Mucosa of stomach (tissue), 1 donor: Measurements from ENCODE around the gene NTM.

Experiments
- H3K27me3 ChIP-seq: one replicate; pipeline ENCODE4 v1.7.0; 2013; ENCODE audit warnings: mild to moderate bottlenecking, low read length; ENCODE audit not compliant: control insufficient read depth, insufficient read depth
- H3K36me3 ChIP-seq: one replicate; pipeline ENCODE4 v1.7.0; 2013; ENCODE audit warnings: low read length; ENCODE audit not compliant: control insufficient read depth, insufficient read depth
- H3K4me1 ChIP-seq: one replicate; pipeline ENCODE4 v1.7.0; 2013; ENCODE audit warnings: mild to moderate bottlenecking, low read length; ENCODE audit not compliant: control insufficient read depth, insufficient read depth
- H3K4me3 ChIP-seq: one replicate; pipeline ENCODE4 v1.7.0; 2013; ENCODE audit warnings: low read length
- H3K9ac ChIP-seq: one replicate; pipeline ENCODE4 v1.7.0; 2013; ENCODE audit warnings: mild to moderate bottlenecking, low read length, moderate library complexity
- H3K9me3 ChIP-seq: one replicate; pipeline ENCODE4 v1.7.0; 2013; ENCODE audit warnings: mild to moderate bottlenecking, low read length, moderate library complexity; ENCODE audit not compliant: control insufficient read depth
- donor health status: Pancreatic carcinoma.

The NTM gene

DNA sequence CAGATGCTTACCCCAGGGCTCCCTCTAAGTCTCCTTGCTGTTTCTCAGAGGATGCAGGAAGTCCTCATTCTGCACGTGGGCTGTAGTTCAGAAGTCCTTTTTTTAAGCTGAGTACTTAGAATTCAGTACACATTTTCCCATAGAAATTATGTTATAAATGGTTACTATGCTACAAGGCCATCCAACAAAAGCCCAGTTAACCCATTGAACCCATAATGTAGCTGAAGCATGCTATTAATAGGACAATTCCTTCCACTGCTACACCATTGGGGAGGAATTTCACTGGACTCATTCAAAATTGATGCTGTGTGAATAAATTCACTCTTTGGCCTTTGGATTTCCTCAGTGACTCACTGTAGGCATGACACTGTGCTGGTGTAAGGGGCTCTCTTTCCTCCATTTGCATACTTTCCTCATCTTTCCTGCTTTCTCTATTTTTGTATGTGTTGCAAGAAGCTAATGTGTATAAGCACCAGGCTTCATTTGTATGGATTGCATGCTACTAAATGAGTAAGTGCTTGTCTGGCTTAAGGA, 148.0 kb downstream of the NTM start:
- Histone ChIP-seq H3K36me3 (no peaks in the 10 kb centered on the region), H3K27me3 (no peaks in the 10 kb centered on the region), H3K4me3 (no peak overlapping the region), H3K4me1 (no peaks in the 10 kb centered on the region), H3K9me3 (no peaks in the 10 kb centered on the region), H3K9ac (no peak overlapping the region)

DNA sequence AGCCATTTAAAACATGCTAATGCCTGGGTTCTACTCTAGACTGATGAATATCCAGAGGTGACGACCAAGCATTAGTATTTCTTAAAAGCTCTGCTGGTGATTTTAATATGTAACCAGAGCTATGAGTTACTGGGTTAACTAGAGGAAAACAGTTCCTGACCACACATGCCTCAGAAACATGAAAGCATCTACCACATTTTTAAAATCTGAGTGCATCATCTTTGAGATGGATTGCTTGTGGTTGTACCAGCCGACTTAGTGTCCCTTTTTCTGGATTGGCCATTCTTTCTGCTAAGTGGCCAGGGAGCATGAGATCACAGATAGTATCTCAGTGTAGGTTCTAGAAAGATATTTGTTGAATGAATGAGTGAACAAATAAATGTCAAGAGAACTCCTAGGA, 152.4 kb downstream of the NTM start:
- H3K27me3 ChIP-seq = no peaks in the 10 kb centered on the region
- no peaks in the 10 kb centered on the region for H3K9me3 ChIP-seq
- H3K4me3 ChIP-seq = no peak overlapping the region
- no peak overlapping the region for H3K9ac ChIP-seq
- H3K36me3 ChIP-seq = no peaks in the 10 kb centered on the region
- H3K4me1 ChIP-seq = no peaks in the 10 kb centered on the region

DNA sequence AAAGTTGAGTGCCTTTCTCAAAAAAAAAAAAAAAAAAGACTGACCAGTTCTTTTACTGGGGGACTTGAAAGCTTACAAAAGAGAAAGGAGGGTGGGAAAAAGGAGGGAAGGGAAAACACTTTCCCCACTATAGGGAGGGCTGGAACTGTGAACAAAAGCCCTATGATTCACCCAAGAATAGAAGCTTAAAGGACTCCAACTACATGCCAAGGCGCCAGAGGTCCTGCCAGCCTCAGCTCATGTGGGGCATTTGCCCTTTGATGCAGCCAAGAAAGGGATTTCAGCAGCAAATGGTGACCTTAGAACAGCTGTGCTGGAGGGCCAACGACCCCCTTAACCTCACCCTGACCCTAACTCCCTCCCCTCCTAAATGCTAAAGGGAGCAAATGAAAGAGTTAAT, 160.0 kb downstream of the NTM start:
- Histone ChIP-seq H3K36me3 (no peaks in the 10 kb centered on the region), H3K27me3 (no peaks in the 10 kb centered on the region), H3K4me3 (no peak overlapping the region), H3K9ac (no peak overlapping the region), H3K9me3 (no peaks in the 10 kb centered on the region), H3K4me1 (no peaks in the 10 kb centered on the region)

GRCh38 chr11:131533149-131533548, 162.7 kb downstream of the NTM start:
- H3K9ac ChIP-seq = no peak overlapping the region
- H3K27me3 ChIP-seq = no peaks in the 10 kb centered on the region
- H3K36me3 ChIP-seq = no peaks in the 10 kb centered on the region
- H3K9me3 ChIP-seq = no peaks in the 10 kb centered on the region
- H3K4me3 ChIP-seq = no peak overlapping the region
- H3K4me1 ChIP-seq = no peaks in the 10 kb centered on the region

DNA sequence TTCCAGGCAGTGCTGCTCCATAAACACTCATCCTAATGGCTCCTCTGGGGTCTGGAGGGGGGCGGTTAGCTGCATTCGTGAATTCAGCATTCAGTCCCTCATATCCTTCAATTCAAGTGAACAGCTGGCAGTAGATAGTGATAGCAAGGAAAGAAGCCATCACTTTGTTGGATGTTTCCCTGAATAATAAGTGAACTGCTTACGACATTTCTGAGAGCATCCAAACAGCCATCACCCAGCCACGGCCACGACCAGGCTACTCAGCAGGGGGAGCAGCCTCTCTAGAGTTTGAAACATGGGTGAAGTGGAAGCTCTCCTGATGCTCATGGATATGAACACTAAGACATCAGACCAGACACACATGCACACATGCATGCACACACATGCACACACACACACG, 163.6 kb downstream of the NTM start:
- Histone ChIP-seq H3K9me3 (no peaks in the 10 kb centered on the region), H3K4me1 (no peaks in the 10 kb centered on the region), H3K9ac (no peak overlapping the region), H3K36me3 (no peaks in the 10 kb centered on the region), H3K4me3 (no peak overlapping the region), H3K27me3 (no peaks in the 10 kb centered on the region)

DNA sequence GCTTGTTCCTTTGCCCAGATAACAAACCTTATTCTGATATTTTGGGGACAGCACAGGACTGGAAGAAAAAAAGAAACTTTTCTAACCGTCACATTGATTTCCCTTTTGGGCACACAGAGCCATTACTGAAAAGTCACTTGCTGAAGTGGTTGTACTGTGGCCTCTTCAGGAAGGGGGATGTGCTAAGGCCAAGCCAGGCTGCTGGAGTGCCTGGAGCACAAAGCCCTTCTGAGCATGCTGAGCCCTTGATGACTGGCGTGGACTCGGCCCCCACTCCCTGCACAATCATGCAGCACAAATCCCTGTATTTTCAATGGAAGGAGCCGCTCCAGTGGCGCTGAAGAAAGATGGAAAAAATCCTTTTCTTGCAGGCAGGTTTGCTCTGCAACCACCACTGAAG, 164.2 kb downstream of the NTM start:
- H3K27me3 ChIP-seq = no peaks in the 10 kb centered on the region
- no peaks in the 10 kb centered on the region for H3K4me1 ChIP-seq
- H3K9me3 ChIP-seq = no peaks in the 10 kb centered on the region
- H3K9ac ChIP-seq = no peak overlapping the region
- no peak overlapping the region for H3K4me3 ChIP-seq
- H3K36me3 ChIP-seq = no peaks in the 10 kb centered on the region

DNA sequence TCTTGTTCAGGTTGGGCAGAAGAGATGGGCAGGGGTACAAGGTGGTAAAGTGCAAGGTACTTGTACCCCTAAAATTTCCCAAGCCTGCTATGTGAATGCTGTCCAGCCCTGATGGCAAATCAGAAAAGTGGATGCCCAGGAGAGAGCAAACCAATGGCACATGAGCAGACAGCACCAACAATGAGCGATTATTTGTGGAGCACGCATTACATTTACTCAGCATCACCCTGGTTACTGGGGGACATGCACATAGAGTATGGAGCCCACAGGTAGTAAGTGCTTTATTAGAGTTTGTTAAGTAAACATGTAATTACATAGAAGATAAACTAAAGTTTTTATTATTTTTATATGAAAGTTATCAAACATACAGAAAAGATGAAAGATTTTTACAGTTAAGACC, 165.7 kb downstream of the NTM start:
- Histone ChIP-seq H3K36me3 (no peaks in the 10 kb centered on the region), H3K4me1 (no peaks in the 10 kb centered on the region), H3K9me3 (no peaks in the 10 kb centered on the region), H3K27me3 (no peaks in the 10 kb centered on the region), H3K9ac (no peak overlapping the region), H3K4me3 (no peak overlapping the region)

DNA sequence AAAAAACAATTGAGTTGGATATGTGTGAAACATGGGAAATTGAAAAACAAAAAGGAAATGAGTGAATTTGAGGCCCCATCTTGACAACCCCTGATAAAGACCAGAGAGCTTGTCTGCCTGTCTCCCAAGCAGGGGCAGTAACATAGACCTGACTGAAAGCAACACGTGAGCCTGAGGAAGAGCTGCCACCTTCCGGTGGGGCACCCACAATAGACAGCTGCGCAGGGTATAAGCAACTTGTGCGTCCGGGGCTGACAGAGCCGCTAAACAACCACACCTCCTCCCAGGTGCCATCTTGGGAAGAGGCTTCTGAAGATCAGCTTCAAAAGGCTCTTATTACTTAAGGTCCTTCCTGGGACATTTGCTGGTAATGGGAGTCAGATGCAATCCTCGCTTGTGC, 166.8 kb downstream of the NTM start:
- Histone ChIP-seq H3K27me3 (no peaks in the 10 kb centered on the region), H3K36me3 (no peaks in the 10 kb centered on the region), H3K4me3 (no peak overlapping the region), H3K9me3 (no peaks in the 10 kb centered on the region), H3K4me1 (no peaks in the 10 kb centered on the region), H3K9ac (no peak overlapping the region)

- Histone ChIP-seq H3K9me3 (no peaks in the 10 kb centered on the region), H3K36me3 (no peaks in the 10 kb centered on the region), H3K4me1 (no peaks in the 10 kb centered on the region), H3K27me3 (no peaks in the 10 kb centered on the region), H3K9ac (no peak overlapping the region), H3K4me3 (no peak overlapping the region)
These were observed 167.3 kb downstream of the NTM start for GRCh38 chr11:131537748-131538147.

DNA sequence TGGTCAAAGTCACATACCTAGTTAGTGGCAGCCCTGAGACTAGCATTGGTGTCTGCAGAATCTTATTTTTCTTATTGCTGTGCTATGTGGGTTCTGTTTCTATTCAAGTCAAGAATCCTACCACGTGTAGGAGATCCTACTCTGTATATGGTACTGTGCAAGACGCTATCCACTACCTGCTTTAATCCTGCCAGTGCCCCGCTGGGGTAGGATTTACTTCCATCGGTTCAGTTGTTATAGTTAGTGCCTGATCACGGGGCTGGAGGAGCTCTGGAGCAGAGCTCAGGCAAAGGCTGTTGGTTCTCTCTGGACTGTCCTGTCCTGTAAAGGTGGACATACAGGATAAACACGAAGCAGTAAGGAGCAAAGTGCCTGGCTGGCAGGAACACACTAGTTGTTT, 167.9 kb downstream of the NTM start:
- no peak overlapping the region for H3K9ac ChIP-seq
- no peaks in the 10 kb centered on the region for H3K36me3 ChIP-seq
- no peak overlapping the region for H3K4me3 ChIP-seq
- H3K4me1 ChIP-seq = no peaks in the 10 kb centered on the region
- no peaks in the 10 kb centered on the region for H3K9me3 ChIP-seq
- no peaks in the 10 kb centered on the region for H3K27me3 ChIP-seq

- H3K36me3 ChIP-seq = no peaks in the 10 kb centered on the region
- no peaks in the 10 kb centered on the region for H3K27me3 ChIP-seq
- H3K4me1 ChIP-seq = no peaks in the 10 kb centered on the region
- no peak overlapping the region for H3K4me3 ChIP-seq
- no peaks in the 10 kb centered on the region for H3K9me3 ChIP-seq
- H3K9ac ChIP-seq = no peak overlapping the region
These were observed 170.3 kb downstream of the NTM start for GRCh38 chr11:131540676-131541075.

DNA sequence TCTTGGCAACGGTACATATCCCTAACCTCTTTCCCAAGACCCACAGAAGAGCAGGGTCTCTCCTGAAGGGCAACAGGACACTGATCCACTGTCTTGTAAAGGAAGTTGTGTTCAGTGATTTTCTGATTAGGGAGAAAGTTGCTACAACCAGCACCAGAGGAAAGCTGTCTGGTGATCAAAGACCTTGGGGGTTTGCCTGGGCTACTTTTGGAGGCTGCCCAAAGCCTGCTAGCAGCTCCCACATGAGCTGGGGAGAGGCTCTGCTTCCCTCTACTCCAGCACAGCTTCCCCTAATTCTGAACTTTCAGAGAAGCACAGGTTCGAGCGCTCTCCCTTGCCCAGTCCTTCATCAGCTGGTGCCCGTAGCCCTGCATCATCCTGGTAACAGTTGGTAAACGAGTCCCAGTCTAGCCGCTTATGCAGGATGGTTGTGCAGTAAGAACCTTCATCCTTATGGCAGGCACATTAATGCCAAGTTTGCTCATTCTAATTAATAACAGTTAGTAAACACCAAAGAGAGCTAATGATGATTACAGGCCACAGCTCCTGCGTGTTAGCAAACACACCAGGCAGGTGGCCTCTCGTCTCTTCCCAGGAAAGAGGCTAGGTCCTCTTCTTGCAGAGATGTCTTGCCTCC, 173.1 kb downstream of the NTM start:
- Histone ChIP-seq H3K36me3 (no peaks in the 10 kb centered on the region), H3K4me3 (no peak overlapping the region), H3K9ac (no peak overlapping the region), H3K27me3 (no peaks in the 10 kb centered on the region), H3K4me1 (no peaks in the 10 kb centered on the region), H3K9me3 (no peaks in the 10 kb centered on the region)

- H3K36me3 ChIP-seq = no peaks in the 10 kb centered on the region
- H3K9ac ChIP-seq = no peak overlapping the region
- no peaks in the 10 kb centered on the region for H3K9me3 ChIP-seq
- no peak overlapping the region for H3K4me3 ChIP-seq
- H3K4me1 ChIP-seq = no peaks in the 10 kb centered on the region
- no peaks in the 10 kb centered on the region for H3K27me3 ChIP-seq
These were observed 174.2 kb downstream of the NTM start for GRCh38 chr11:131544591-131544990.
